Measurements from ENCODE around the gene TTC24. TPM values are rescaled to one million over a fixed set of nuclear protein-coding genes. Genes with fewer than 3 reads are reported as not detected.

Gene TTC24
- total and polyA plus RNA-seq, 10 of the 15 experiments (the other 5 are each of a cell fraction or from before 2014, with no cell fraction given), result 0.05 to 6.4 (median 2.9) TPM; not detected in 1

DNA sequence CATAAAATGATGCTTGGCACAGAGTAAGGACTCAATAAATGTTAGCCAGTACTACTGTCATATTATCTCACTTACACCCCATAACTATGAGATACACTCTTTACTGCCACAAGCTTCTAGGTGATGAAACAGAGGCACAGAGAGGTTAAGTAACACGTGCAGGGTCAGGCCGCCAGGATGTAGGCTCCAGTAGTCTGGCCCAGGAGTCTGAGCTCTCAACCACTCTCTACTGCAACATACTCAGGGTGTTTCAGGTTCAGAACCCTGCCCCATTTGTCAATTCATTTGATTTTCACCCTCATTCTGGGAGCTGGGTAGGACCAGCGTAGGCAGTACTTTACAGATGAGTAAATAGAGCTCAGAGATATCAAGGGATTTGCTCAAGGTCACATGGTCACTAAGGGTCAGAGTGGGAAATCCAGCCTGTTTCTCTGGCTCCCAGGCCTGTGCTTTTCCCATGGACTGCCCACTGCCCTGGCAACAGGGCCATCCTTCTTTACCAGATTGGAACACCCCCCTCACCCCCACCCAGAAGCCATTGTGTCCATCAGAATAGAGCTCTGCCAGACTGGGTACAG lies 28.4 kb upstream of the TTC24 start (continued):
- no peak for TF ChIP-seq BCLAF1 (IDR thresholded peaks at IDR 0.05)
- TF ChIP-seq NFXL1 (IDR thresholded peaks at IDR 0.05; ENCODE audit: borderline replicate concordance), result no peak
- TF ChIP-seq STAT1 (conservative IDR thresholded peaks at IDR 0.05), result no peak
- no peak for TF ChIP-seq HCFC1 (IDR thresholded peaks at IDR 0.05; ENCODE audit: low read length)

DNA sequence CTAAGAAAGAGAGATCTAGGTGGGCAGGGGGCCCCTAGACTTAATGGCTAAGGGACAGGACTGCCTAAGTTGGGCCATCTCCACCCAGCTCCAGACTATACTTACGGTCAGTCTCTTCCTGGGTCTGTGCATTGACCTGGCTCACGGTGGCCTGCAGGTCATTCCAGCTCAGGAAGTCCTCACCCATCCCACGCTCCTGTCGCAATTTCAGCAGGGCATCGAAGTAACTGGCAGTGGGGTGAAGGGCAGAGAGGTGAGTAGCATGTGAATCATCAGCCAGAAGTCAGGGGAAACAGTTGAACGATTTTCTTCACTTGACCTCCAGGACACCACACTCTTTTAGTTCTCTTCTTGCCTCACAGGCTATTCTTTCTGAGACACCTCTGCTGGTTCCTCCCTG lies 27.7 kb upstream of the TTC24 start:
- no peaks in the 10 kb centered on the region for H3K79me2 ChIP-seq (ENCODE audit: control insufficient read depth, insufficient read depth, low read length)
- ATAC-seq, result no peak
- H2AFZ ChIP-seq (ENCODE audit: control insufficient read depth, low read depth, low read length), result no peak overlapping the region
- ChIA-PET CTCF (interaction anchor here (0.6 to 1.2 kb wide), 2 partner anchors 95 to 108 kb away, joined by 3 read pairs; no protein-coding TSS in a partner anchor), SMC1A (ENCODE audit: uncharacterized antibody, unreplicated experiment) (no interaction called here), POLR2A (no interaction called here), RAD21 (ENCODE audit: unreplicated experiment) (interaction anchor here (1.6 kb wide), 1 partner anchor 95 kb away, joined by 3 read pairs; no protein-coding TSS in a partner anchor)
- in situ Hi-C loops (cut with MboI), result no loop called here
- no peak overlapping the region for H3K9ac ChIP-seq (ENCODE audit: control insufficient read depth, insufficient read depth, low read length)
- H3K27ac ChIP-seq (ENCODE audit: control insufficient read depth, insufficient read depth), result no peak overlapping the region
- WGBS (ENCODE audit: insufficient coverage, insufficient replicate concordance, low lambda C conversion rate, missing lambda C conversion rate), result 82% methylated on average over 6 of the region's 6 CpGs
- H3K27me3 ChIP-seq (replicated peaks in 1 of 2; ENCODE audit: control insufficient read depth in 2 of 2, insufficient read depth in 2 of 2, low read length in 1 of 2), result no peaks in the 10 kb centered on the region
- intact Hi-C loops (cut with micrococcal nuclease; ENCODE audit: unreplicated experiment), result no loop called here
- no peak overlapping the region for H3K4me3 ChIP-seq
- BruUV-seq (replicated peaks), result no TSS peak
- no peaks in the 10 kb centered on the region for H3K9me3 ChIP-seq (replicated peaks; ENCODE audit: control insufficient read depth, insufficient read depth, low read length)
- DNase-seq (ENCODE audit: low read depth, low spot score), result no peak
- no peaks in the 10 kb centered on the region for H4K20me1 ChIP-seq (ENCODE audit: control insufficient read depth, insufficient read depth)
- TF ChIP-seq SMAD1 (IDR thresholded peaks at IDR 0.05; ENCODE audit: low read depth, partially characterized antibody) (no peak), SREBF2 (IDR thresholded peaks at IDR 0.05; ENCODE audit: low read length) (no peak), ZNF592 (IDR thresholded peaks at IDR 0.05) (no peak), NRF1 (conservative IDR thresholded peaks at IDR 0.05; ENCODE audit: low read depth, low read length) (no peak), CBX5 (IDR thresholded peaks at IDR 0.05; ENCODE audit: low read depth) (no peak), POLR2AphosphoS5 (IDR thresholded peaks at IDR 0.05; ENCODE audit: low read length) (no peak)
- TF ChIP-seq, protein P1, sequence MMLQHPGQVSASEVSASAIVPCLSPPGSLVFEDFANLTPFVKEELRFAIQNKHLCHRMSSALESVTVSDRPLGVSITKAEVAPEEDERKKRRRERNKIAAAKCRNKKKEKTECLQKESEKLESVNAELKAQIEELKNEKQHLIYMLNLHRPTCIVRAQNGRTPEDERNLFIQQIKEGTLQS (IDR thresholded peaks at IDR 0.05; ENCODE audit: borderline replicate concordance, extremely low read depth, low read depth, low read length), result no peak
- TF ChIP-seq, protein P2, sequence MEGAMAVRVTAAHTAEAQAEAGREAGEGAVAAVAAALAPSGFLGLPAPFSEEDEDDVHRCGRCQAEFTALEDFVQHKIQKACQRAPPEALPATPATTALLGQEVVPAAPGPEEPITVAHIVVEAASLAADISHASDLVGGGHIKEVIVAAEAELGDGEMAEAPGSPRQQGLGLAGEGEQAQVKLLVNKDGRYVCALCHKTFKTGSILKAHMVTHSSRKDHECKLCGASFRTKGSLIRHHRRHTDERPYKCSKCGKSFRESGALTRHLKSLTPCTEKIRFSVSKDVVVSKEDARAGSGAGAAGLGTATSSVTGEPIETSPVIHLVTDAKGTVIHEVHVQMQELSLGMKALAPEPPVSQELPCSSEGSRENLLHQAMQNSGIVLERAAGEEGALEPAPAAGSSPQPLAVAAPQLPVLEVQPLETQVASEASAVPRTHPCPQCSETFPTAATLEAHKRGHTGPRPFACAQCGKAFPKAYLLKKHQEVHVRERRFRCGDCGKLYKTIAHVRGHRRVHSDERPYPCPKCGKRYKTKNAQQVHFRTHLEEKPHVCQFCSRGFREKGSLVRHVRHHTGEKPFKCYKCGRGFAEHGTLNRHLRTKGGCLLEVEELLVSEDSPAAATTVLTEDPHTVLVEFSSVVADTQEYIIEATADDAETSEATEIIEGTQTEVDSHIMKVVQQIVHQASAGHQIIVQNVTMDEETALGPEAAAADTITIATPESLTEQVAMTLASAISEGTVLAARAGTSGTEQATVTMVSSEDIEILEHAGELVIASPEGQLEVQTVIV (IDR thresholded peaks at IDR 0.05; ENCODE audit: borderline replicate concordance, partially characterized antibody), result no peak
- no peak overlapping the region for H3K4me2 ChIP-seq (ENCODE audit: control insufficient read depth, insufficient read depth)
- no peak for FAIRE-seq
- H3K4me1 ChIP-seq (ENCODE audit: control insufficient read depth, insufficient read depth, low read length), result no peaks in the 10 kb centered on the region
- H3K36me3 ChIP-seq (ENCODE audit: control insufficient read depth in 2 of 2, insufficient read depth in 2 of 2, low read length in 1 of 2), result peaks cover 2% of the 10 kb centered on the region in 2 experiments; a peak in 3 of 4 replicates

Measured in GM12878 (cell line).